NCI-H2196 treated with DMSO at 0.1 percent for 48 hours (cell line): Measurements from ENCODE around the gene ALK.

Source experiments
- DNase-seq: peaks from one replicate; lab custom pipeline; 2025; ENCODE audit not compliant: unreplicated experiment; lab: John Stamatoyannopoulos, UW

ALK gene

GRCh38 chr2:29218550-29219125, 702.7 kb downstream of the ALK start:
- DNase-seq = no peak

GRCh38 chr2:29218071-29218470, 703.3 kb downstream of the ALK start:
- no peak for DNase-seq

- DNase-seq = no peak
Observed at GRCh38 chr2:29216609-29216909, 704.8 kb downstream of the ALK start.

- DNase-seq = no peak
Observed at GRCh38 chr2:29215739-29216608, 705.4 kb downstream of the ALK start.

GRCh38 chr2:29215073-29215472, 706.3 kb downstream of the ALK start:
- no peak for DNase-seq

- no peak for DNase-seq
Observed at GRCh38 chr2:29213888-29214291, 707.5 kb downstream of the ALK start.

- no peak for DNase-seq
Observed at GRCh38 chr2:29212009-29212408, 709.4 kb downstream of the ALK start.

- DNase-seq = no peak
Observed at GRCh38 chr2:29209551-29209950, 711.8 kb downstream of the ALK start.

GRCh38 chr2:29207352-29208148, 713.8 kb downstream of the ALK start:
- DNase-seq = no peak

- no peak for DNase-seq
Observed at GRCh38 chr2:29206941-29207340, 714.4 kb downstream of the ALK start.

GRCh38 chr2:29202819-29203495, 718.4 kb downstream of the ALK start:
- DNase-seq = no peak

GRCh38 chr2:29201979-29202378, 719.4 kb downstream of the ALK start:
- DNase-seq = no peak

GRCh38 chr2:29196792-29197788, 724.3 kb downstream of the ALK start:
- peak; percentile 13 for DNase-seq

- DNase-seq = no peak
Observed at GRCh38 chr2:29195796-29196195, 725.6 kb downstream of the ALK start.

- DNase-seq = no peak
Observed at GRCh38 chr2:29193681-29194080, 727.7 kb downstream of the ALK start.

- DNase-seq = no peak
Observed at GRCh38 chr2:29193111-29193510, 728.3 kb downstream of the ALK start.

- DNase-seq = no peak
Observed at GRCh38 chr2:29192526-29192925, 728.9 kb downstream of the ALK start.

- DNase-seq = no peak
Observed at GRCh38 chr2:29191817-29192216, 729.6 kb downstream of the ALK start.

- DNase-seq = no peak
Observed at GRCh38 chr2:29189052-29189451, 732.3 kb downstream of the ALK start.

- no peak for DNase-seq
Observed at GRCh38 chr2:29187926-29188325, 733.5 kb downstream of the ALK start.
